HG03159 (cell line): ENCODE results near the gene TPP2.

Source experiments
- ATAC-seq: cut with Tn5 transposase; IDR thresholded peaks from one replicate; pipeline ENCODE4 v1.9.1; 2021; ENCODE audit warnings: mild to moderate bottlenecking, moderate library complexity; ENCODE audit not compliant: unreplicated experiment

Gene TPP2

GRCh38 chr13:102690883-102691282, 94.1 kb downstream of the TPP2 start:
- no peak for ATAC-seq

- ATAC-seq, result no peak
Observed at GRCh38 chr13:102692491-102692826, 95.7 kb downstream of the TPP2 start.

DNA sequence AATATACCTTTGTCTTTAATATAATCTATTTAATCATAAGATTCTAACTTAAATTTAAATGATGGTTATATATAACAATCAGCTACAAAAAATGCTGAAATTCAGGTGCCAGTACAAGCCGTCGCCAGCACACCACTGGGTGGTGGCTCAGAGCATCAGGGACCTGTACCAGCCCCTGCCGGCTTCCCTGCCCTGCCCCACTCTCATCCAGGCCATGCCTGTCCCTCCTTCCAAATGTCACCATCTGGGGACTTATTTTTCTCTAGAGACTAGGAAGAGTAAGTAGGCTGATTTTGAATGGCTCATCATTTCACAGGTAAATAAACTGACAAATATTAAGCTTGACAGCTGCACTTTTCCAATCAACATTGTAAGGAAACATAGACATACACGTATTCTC, 96.5 kb downstream of the TPP2 start:
- no peak for ATAC-seq

- no peak for ATAC-seq
Observed at GRCh38 chr13:102693776-102694175, 97.0 kb downstream of the TPP2 start.

GRCh38 chr13:102694937-102695336, 98.2 kb downstream of the TPP2 start, which contains the start of gene METTL21C:
METTL21C (minus strand) TSS chr13:102695044; CDS start chr13:102694498, 546 bp downstream.
- ATAC-seq, result no peak

- no peak for ATAC-seq
Observed at GRCh38 chr13:102696465-102696864, 99.7 kb downstream of the TPP2 start.

GRCh38 chr13:102697264-102697663, 100.5 kb downstream of the TPP2 start:
- no peak for ATAC-seq

GRCh38 chr13:102697929-102698648, 101.3 kb downstream of the TPP2 start:
- no peak for ATAC-seq

DNA sequence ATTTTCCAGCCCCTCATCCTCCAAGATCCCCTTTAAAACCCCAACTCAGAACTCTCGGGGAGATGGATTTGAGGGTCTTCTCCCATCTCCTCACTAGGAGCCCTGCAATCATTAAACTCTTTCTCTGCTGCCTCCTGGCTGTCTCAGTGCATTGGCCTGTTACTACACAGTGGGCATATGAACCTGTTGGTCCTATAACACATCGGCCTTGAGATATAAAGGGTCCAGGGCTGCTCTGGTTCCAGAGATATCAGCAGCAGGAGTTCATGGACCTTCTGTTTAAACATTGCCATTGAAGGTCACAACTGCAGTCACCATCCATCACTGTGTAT, 101.8 kb downstream of the TPP2 start:
- no peak for ATAC-seq

GRCh38 chr13:102699504-102699903, 102.7 kb downstream of the TPP2 start:
- no peak for ATAC-seq

GRCh38 chr13:102700088-102701031, 103.6 kb downstream of the TPP2 start:
- ATAC-seq, result no peak

DNA sequence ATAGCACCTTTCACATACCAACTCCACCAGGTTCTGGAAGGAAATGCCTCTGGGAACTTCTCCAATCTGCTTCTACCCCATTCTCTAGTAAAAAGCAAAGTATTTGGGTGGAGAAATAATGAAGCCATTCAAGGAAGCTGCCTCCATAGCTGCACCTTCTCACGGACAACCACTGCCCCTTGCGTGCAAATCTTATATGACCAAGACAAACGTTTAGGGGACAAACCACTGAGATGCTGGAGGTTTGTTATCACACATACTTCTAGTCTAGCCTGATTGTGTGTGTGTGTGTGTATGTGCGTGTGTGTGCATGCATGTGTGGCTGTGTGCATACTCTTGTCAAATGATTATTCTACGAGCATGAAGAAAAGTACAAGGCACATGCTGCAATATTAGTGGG, 104.5 kb downstream of the TPP2 start:
- no peak for ATAC-seq

DNA sequence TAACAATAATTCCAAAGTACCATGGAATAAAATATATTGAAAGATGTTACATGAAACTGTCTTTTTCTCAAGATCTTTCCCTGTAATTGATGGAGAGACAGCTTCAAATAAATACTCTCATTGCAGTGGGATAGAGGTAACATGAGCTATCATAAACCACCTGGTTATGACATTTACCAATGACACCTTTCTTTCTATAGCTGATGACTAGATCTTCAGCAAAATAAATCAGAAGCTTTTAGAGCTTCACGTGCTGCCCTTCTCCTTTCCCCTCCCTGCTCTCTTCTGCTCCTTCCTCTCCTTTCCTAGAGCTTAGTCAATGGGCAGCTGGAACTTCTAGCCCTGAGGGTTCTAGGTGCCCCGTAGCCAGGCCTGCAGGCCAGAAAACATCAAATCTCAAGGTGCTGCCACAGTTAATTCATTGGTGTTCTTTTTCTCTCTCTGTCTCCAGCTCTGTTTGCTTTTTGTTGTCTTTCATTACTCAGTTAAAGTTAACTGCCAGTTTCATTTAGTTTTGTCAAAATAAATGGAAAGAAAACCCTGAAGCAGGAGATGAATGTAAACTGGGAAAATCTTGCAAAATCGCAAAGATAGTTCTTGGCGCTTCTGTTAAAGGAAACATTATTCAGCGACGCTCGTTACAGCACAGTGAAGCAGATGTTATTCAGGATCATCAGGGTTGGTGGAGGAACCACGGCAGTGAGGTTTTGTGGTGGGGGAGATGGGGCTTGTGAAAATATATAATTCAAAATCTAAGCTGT, 106.4 kb downstream of the TPP2 start:
- no peak for ATAC-seq

GRCh38 chr13:102703726-102704035, 106.9 kb downstream of the TPP2 start:
- no peak for ATAC-seq

GRCh38 chr13:102704238-102705058, 107.7 kb downstream of the TPP2 start:
- no peak for ATAC-seq

GRCh38 chr13:102707467-102707866, 110.7 kb downstream of the TPP2 start:
- no peak for ATAC-seq

DNA sequence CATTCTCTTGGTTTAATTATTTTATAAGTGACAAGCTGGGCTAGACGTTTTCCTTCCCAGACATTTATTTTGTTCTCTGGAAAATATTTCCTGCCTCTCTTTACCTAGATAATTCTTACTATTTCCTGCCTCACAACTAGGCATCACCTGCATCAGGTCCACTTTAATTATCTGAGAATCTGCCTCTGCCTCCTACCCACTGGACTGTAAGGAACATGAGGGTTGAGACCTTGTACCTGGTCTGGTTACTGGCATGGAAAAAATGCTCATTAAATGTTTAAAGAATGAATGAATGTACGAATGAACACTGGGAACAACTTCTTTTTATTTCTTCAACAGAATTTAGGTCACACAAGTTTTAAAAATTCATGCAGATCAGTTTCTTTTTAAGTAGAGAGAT, 111.4 kb downstream of the TPP2 start:
- ATAC-seq, result no peak

GRCh38 chr13:102708991-102709390, 112.2 kb downstream of the TPP2 start:
- no peak for ATAC-seq

- ATAC-seq, result no peak
Observed at GRCh38 chr13:102709536-102709935, 112.8 kb downstream of the TPP2 start.

GRCh38 chr13:102710261-102710679, 113.5 kb downstream of the TPP2 start:
- no peak for ATAC-seq

DNA sequence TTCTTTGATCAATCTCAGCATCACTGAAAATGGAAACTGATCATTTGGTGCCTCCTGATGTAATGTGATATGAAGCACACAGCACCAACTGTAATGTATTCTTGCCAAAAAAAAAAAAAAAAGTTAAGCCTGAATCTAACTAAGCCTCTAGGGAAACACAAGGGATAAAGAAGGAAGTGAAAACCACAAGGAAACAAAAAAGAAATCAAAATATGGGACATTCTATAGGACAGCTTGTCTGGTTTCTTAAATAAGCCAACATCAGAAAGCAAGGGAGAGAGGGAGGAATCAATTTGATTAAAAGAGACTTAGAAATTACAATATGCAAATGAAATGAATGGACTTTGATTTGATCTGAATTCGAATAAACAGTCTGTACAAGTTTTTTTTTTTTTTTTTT, 118.7 kb downstream of the TPP2 start:
- no peak for ATAC-seq
